Tongue (tissue), 2 donors: ENCODE data around the gene LRRC41. TPM values are rescaled to one million over a fixed set of nuclear protein-coding genes. Genes with fewer than 3 reads are reported as not detected.
A peak's percentile ranks its signal among the peaks of the same experiment; 100 is the strongest.
"Not testable (repeated sequence)": the region's sequence is repeated elsewhere in the genome, so short reads cannot be mapped to it uniquely, and the experiment has no call there.

Source experiments
- DNase-seq: peaks from one replicate; pipeline ENCODE4 v3.0.0-alpha.2; 2015
- total RNA-seq: library from RNA; depleted of rRNA; stranded (reverse); fragments of >200 nt; gene quantifications from one replicate; pipeline ENCODE4 v1.2.3, GENCODE V29; 2014

LRRC41 gene
- total RNA-seq, 1 donor from 2014 or later = 65.4 TPM

DNA sequence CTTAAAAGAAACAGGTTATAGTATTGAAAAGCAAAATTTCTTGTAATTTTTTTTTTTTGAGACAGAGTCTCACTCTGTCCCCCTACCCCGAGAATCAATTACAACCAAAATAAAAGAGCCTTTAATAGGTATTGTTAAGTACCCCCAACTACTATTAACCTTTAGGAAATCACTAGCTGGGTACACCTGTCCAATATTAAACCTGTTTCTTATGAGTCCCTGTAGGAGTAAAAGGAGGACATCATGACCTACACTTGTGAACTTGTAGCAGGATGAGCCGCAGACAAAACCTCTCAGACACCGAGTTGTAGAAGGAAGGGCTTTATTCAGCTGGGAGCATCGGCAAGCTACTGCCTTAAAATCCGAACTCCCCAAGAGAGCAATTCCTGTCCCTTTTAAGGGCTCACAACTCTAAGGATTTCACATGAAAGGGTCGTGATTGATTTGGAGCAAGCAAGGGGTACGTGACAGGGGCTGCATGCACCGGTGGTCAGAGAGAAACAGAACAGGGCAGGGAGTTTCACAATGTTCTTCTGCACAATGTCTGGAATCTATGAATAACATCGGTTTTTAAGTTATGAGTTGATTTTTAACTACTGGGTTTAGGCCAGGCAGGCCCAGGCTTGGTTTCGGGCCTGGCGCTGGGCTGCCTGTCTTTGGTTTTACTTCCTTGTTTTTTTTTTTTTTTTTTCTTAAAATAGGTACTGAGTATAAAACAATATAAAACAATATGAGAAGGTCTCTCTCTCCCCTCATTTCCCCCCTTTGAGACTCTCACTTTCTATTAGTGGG, 22.1 kb upstream of the LRRC41 start:
- DNase-seq = not testable (repeated sequence)

DNA sequence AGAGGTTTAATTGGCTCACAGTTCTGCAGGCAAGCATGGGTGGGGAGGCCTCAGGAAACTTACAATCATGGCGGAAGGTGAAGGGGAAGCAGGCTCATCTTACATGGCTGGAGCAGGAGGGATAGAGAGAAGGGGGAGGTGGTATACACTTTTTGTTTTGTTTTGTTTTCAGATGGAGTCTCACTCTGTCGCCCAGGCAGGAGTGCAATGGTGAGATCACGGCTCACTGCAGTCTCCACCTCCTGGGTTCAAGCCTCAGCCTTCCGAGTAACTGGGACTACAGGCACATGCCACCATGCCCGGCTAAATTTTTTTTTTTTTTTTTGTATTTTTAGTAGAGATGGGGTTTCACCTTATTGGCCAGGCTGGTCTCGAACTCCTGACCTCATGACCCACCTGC, 18.8 kb upstream of the LRRC41 start:
- DNase-seq = not testable (repeated sequence)

DNA sequence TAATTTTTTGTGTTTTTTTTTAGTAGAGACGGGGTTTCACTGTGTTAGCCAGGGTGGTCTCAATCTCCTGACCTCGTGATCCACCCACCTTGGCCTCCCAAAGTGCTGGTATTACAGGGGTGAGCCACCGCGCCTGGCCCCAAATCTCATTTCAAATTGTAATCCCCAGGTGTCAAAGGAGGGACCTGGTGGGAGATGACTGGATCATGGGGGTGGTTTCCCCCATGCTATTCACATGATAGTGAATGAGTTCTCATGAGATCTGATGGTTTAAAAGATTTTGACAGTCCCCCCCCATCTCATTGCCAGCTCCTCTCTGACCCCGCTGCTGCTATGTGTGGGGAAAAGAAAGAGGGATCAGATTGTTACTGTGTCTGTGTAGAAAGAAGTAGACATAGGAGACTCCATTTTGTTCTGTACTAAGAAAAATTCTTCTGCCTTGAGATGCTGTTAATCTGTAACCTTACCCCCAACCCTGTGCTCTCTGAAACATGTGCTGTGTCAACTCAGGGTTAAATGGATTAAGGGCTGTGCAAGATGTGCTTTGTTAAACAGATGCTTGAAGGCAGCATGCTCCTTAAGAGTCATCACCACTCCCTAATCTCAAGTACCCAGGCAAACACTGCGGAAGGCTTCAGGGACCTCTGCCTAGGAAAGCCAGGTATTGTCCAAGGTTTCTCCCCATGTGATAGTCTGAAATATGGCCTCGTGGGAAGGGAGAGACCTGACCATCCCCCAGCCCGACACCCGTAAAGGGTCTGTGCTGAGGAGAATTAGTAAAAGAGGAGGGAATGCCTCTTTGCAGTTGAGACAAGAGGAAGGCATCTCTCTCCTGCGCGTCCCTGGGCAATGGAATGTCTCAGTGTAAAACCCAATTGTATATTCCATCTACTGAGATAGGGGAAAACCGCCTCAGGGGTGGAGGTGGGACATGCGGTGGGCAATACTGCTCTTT, 16.8 kb upstream of the LRRC41 start:
- not testable (repeated sequence) for DNase-seq

DNA sequence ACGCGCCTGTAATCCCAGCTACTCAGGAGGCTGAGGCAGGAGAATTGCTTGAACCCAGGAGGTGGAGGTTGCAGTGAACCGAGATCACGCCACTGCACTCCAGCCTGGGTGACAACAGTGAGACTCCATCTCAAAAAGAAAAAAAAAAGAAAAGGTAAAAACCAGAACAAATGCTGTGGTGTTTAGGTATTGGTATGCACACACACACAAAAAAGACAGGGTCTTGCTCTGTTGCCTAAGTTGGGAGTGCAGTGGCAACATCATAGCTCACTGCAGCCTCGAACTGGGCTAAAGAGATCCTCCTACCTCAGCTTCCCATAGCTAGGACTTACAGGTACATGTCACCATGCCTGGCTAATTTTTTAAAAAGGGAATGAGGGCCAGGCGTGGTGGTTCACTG, 15.9 kb upstream of the LRRC41 start:
- not testable (repeated sequence) for DNase-seq

DNA sequence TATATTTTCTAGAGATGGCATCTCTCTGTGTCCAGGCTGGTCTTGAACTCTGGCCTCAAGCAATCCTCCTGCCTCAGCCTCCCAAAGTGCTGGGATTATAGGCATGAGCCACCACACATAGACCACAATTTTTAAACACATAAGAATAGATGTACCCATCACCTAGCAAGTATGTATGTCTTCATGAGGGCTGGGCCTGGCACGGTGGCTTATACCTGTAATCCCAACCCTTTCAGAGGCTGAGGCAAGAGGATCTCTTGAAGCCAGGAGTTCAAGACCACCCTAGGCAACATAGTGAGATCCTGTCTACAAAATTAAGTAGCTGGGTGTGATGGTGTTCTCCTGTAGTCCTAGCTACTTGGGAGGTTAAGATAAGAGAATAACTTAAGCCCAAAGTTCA, 13.9 kb upstream of the LRRC41 start:
- no peak for DNase-seq

DNA sequence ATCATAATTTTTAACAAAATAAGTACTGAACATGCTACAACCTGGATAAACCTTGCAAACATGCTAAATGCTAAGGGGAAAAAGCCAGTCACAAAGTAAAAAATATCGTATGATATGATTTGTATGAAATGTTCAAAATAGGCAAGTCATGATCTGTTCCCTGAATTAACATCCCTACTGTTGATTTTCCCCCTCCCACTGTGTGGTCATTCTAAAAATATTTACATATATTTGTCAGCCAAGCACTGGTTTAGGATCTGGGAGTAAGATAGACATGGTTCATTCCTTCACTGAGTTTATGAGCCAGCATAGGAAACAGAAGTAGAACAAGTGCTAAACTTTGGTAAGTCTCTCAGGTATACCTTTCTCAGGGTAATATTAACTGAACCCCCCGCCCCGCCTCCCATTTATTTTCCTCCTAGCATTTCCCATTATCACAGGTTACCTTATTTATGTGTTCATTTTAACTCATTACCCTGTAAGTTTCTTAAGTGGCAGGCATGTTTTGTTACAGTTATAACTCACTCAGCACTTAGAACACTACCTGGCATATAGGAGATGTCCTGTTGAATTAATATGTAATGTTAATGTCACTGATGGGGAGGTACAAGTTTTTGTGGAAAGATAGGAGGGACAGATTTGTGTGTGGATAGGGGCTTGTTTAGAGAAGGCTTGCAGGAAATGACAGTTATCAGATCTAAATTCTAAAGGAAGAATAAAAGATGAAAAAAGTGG, 12.4 kb upstream of the LRRC41 start:
- no peak for DNase-seq

DNA sequence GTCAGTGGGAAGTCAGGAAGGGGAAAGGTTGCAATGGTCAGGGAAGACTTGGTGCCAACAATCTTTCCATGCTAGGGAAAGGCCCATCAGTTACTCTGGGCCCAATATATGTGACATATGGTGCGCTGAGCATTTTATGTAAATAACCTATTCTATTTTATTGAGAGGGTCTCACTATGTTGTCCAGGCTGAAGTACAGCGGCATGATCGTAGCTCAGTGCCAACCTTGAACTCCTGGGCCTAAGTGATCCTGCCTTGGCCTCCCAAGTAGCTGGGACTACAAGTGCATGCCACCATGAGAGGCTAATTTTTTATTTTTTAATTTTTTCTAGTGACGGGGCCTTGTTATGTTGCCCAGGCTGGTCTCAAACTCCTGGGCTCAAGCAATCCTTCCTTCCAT, 6.9 kb upstream of the LRRC41 start:
- no peak for DNase-seq

DNA sequence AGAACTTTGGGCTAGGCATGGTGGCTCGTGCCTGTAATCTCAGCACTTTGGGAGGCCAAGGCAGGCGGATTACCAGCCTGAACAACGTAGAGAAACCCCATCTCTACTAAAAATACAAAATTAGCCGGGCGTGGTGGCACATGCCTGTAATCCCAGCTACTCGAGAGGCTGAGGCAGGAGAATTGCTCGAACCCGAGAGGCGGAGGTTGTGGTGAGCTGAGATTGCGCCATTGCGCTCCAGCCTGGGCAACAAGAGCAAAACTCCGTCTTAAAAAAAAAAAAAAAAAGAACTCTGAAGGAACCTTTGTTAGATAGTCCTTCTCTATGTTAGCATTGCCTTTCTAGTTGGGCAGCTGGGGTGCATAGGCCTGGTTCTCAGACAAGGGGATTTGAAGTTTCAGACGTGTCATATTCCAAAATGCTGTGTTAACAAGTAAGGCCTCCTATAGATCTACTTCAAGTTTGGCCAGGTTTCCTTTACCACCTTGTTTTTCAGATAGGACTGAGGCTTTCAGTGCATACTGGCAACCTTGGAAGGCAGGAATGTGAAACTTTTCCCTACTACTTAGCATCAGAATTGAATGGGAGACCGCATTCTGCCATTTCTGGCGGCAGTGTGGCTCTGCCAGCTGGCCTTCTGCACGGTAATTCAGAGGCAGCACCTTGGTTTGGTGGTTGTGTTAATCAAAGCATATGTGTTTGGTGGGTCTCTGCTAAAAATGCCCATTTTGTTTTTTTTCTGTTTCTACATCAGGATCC, 6.2 kb upstream of the LRRC41 start:
- DNase-seq = no peak

GRCh38 chr1:46306159-46306530, 2.7 kb upstream of the LRRC41 start:
- no peak for DNase-seq

GRCh38 chr1:46303872-46304326, 483 bp upstream of the LRRC41 start:
- peak; percentile 18 for DNase-seq

GRCh38 chr1:46302641-46303037, 777 bp downstream of the LRRC41 start:
- no peak for DNase-seq

GRCh38 chr1:46301808-46302640, 1.4 kb downstream of the LRRC41 start:
- peak; percentile 69 for DNase-seq

- DNase-seq = peak; percentile 16
Measured at GRCh38 chr1:46301406-46301807, 2.0 kb downstream of the LRRC41 start.

- peak; percentile 65 for DNase-seq
Measured at GRCh38 chr1:46300673-46301405, 2.6 kb downstream of the LRRC41 start.

GRCh38 chr1:46298387-46298786, 5.0 kb downstream of the LRRC41 start:
- no peak for DNase-seq

DNA sequence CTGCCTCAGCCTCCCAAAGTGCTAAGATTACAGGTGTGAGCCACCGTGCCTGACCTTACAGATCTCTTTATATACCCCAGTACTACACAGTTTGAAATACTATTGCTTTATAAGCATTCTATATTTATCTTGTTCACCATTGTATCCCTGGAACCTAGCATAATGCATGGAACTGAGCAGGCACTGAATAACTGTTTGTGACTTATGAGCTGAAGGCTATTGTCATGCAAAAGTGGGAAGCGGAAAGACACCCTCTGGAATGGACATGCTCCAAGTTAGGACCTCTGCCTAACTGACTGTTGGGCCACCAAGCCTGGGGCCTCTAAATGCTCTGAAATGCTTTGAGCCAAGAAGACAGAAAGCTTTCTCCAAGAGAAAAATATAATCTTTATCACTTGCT, 8.1 kb downstream of the LRRC41 start:
- no peak for DNase-seq

DNA sequence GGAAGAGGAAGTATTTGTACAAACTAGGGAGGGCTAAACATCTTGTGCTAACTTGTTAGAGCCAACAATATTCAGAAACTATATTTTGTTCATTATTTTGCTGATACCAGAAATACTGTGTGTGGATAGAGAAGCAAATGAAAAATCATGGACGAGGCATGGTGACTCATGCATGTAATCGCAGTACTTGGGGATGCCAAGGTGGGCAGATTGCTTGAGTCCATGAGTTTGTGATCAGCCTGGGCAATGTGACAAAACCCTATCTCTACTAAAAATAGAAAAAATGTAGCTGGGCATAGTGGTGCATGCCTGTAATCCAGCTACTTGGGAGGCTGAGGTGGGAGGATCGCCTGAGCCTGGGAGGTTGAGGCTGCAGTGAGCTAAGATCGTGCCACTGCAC, 13.4 kb downstream of the LRRC41 start:
- no peak for DNase-seq

- DNase-seq = no peak
Measured at GRCh38 chr1:46289134-46289494, 14.3 kb downstream of the LRRC41 start.

DNA sequence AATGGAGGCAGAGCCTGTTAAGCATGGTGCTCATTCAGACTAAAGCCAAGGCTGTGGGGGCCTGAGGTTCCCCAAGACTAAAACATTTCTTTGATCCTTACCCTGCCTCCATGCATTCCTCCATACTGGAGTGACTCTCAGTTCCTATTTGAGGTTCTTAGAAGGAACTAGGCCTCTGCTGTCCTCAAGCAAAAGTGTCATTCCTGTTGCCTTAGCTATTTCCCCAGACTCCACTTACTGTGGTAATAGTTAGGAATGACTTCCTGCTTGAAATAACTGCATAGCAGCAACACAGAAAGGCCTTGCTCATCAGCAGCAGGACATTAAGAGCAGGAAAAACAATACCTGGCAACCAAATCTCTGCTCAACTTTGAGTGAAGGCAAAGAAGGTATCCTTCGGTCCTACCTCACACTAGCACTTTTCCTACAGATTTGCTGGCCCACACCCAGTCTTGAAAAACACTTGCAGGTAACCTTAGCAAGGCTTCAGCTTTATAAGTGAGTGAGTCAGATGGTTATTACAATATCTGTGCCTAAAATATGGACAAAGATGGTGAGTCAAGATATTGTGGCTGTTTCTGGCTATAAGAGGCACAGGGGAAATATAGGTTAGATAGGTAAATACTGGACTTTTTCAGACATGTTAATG, 14.8 kb downstream of the LRRC41 start:
- no peak for DNase-seq
